Adrenal gland (tissue), 5 donors: Measurements from ENCODE around the gene SYT7.

Experiments
- POLR2A ChIP-seq, 2 donors: fragments of 450-650 bp; IDR thresholded peaks; one replicate each; pipeline ENCODE4 v1.6.1; 2017; ENCODE audit warnings: antibody characterized with exemption in 2 of 2, mild to moderate bottlenecking in 2 of 2, moderate library complexity in 1 of 2
- TF ChIP-seq, protein P1 (sequence below), 6 experiments: fragments of 450-650 bp in 4 of 6; fragments of 200-600 bp in 2 of 6; sonication (generic) in 1 of 6; IDR thresholded peaks; 1 replicate in 5 of 6; 2 replicates in 1 of 6; pipeline versions ENCODE4 v1.5.1 to v1.8.0; 2016 to 2021; ENCODE audit warnings: antibody characterized with exemption in 6 of 6, mild to moderate bottlenecking in 2 of 6, moderate library complexity in 1 of 6
- donor health status: DM: no; HTN: no; CAD: no.

DNA sequence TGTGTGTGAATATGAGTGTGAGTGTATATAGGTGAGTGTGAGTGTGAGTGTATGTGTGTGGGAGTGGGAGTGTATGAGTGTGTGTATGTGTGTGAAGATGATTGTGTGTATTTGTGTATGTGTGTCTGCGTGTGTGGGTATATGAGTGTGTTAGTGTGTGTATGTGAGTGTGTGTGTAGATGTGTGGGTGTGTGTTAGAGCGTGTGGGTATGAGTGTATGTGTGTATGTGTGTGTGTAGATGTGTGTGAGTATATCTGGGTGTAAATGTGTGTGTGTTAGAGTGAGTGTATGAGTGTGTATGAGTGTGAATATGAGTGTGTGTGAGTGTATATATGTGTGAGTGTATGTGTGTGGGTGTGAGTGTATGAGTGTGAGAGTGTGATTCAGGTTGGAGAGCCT is 83.4 kb downstream of the SYT7 start:
- TF ChIP-seq POLR2A (IDR thresholded peaks at IDR 0.05), result no peak
- TF ChIP-seq, protein P1, sequence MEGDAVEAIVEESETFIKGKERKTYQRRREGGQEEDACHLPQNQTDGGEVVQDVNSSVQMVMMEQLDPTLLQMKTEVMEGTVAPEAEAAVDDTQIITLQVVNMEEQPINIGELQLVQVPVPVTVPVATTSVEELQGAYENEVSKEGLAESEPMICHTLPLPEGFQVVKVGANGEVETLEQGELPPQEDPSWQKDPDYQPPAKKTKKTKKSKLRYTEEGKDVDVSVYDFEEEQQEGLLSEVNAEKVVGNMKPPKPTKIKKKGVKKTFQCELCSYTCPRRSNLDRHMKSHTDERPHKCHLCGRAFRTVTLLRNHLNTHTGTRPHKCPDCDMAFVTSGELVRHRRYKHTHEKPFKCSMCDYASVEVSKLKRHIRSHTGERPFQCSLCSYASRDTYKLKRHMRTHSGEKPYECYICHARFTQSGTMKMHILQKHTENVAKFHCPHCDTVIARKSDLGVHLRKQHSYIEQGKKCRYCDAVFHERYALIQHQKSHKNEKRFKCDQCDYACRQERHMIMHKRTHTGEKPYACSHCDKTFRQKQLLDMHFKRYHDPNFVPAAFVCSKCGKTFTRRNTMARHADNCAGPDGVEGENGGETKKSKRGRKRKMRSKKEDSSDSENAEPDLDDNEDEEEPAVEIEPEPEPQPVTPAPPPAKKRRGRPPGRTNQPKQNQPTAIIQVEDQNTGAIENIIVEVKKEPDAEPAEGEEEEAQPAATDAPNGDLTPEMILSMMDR (IDR thresholded peaks at IDR 0.05), result no peak
